Duodenal mucosa (tissue), 2 donors: ENCODE data around the gene ATG101.

Source experiments
- H3K27ac ChIP-seq: one replicate; pipeline ENCODE4 v1.7.0; 2013; ENCODE audit warnings: low read depth, low read length
- H3K27me3 ChIP-seq, 2 donors: one replicate each; pipeline ENCODE4 v1.7.0; 2013; ENCODE audit warnings: low read length in 2 of 2, control low read depth in 1 of 2; ENCODE audit not compliant: insufficient read depth in 2 of 2, control insufficient read depth in 1 of 2
- H3K36me3 ChIP-seq, 2 donors: one replicate each; pipeline ENCODE4 v1.7.0; 2013; ENCODE audit warnings: low read length in 2 of 2, control low read depth in 1 of 2; ENCODE audit not compliant: insufficient read depth in 2 of 2, control insufficient read depth in 1 of 2
- H3K4me1 ChIP-seq, 2 donors: one replicate each; pipeline ENCODE4 v1.7.0; 2013; ENCODE audit warnings: low read length in 2 of 2, control low read depth in 1 of 2; ENCODE audit not compliant: insufficient read depth in 2 of 2, control insufficient read depth in 1 of 2
- H3K4me3 ChIP-seq, 2 donors: one replicate each; pipeline ENCODE4 v1.7.0; 2013; ENCODE audit warnings: low read length in 2 of 2, low read depth in 1 of 2
- H3K9ac ChIP-seq, 2 donors: one replicate each; pipeline ENCODE4 v1.7.0; 2013; ENCODE audit warnings: low read length in 2 of 2, low read depth in 1 of 2
- H3K9me3 ChIP-seq, 2 donors: one replicate each; pipeline ENCODE4 v1.7.0; 2013; ENCODE audit warnings: low read length in 2 of 2, control low read depth in 1 of 2; ENCODE audit not compliant: control insufficient read depth in 1 of 2

The ATG101 gene

DNA sequence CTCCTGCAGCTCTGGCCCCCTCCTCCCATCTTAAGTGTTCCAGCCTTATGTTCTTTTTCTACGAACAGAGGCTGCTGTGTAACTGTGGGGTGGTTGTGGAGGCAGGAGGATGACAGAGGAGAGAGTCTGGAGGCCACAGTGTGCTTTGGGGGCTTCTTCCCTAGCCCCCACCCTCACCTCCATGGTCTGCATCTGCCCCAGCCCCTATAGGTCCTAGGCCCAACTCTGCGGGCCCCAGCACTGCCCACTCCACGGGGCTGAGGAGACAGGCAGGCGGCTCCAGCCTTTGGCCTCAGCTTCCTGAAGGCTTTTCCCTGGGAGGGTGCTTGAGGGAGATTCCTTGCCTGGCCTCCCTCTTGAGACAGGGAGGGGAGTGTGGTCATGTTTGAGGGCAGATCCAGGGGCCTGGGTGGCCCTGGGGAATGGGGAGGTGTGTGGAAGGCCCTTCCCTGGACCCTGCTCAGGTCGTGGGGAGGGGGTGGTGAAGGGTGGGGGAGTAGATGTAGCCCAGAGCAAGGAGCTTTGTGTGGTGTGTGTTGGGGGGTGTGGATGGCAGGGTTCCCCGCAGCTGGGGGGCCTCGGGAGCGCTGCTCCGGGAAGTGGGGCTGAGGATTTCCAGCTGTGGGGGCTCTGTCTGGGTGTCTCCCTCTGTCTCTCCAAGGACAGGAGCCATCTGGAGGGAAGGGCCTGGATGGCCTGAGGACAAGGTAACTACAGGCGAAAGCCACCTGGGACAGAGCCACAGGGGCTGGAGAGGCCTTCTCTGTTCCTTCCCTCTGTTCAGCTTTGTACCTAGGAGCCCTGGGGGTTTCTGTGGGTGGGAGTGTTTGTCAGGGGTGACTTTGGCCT, 10.8 kb downstream of the ATG101 start:
- H3K4me3 ChIP-seq, result peak overlapping the region in 1 of 2 donors; percentile 6
- H3K9ac ChIP-seq, result no peak overlapping the region
- peaks cover 15 to 17% of the 10 kb centered on the region in 2 donors for H3K4me1 ChIP-seq
- H3K9me3 ChIP-seq, result no peaks in the 10 kb centered on the region
- peaks cover 20 to 24% of the 10 kb centered on the region in 2 donors for H3K36me3 ChIP-seq
- no peaks in the 10 kb centered on the region for H3K27me3 ChIP-seq
- peak overlapping the region; percentile 39 for H3K27ac ChIP-seq

DNA sequence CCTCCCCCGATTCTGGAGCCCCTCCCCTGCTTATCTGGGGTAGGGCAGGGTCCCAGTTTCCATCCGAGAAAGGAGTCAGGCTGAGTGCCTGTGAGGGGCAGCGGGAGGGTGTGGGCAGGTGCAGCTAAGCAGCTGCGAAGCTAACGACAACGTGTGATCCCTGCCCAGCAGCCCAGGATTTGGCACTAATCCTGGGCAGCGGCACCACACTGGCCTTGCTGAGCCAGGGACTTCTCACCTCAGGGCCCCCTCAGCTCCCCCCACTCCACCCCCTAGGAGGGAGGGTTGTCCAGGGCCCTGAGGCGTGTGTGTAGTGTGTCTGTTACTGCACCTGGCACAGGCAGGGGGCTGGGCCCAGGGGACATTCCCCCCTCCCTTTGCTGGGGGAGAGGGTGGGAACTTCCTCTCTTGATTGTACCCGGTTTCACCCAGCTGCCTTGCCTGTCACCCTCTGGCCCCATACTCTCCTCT, 11.5 kb downstream of the ATG101 start:
- peaks cover 18% of the 10 kb centered on the region in 2 donors for H3K36me3 ChIP-seq
- no peak overlapping the region for H3K4me3 ChIP-seq
- peak overlapping the region in 1 of 2 donors; percentile 38 for H3K9ac ChIP-seq
- peak overlapping the region; percentile 39 for H3K27ac ChIP-seq
- no peaks in the 10 kb centered on the region for H3K9me3 ChIP-seq
- no peaks in the 10 kb centered on the region for H3K27me3 ChIP-seq
- peaks cover 15 to 17% of the 10 kb centered on the region in 2 donors for H3K4me1 ChIP-seq

GRCh38 chr12:52082026-52082668, 12.4 kb downstream of the ATG101 start:
- no peak overlapping the region for H3K4me3 ChIP-seq

GRCh38 chr12:52082669-52082987, 12.8 kb downstream of the ATG101 start:
- H3K36me3 ChIP-seq, result peaks cover 8% of the 10 kb centered on the region in 2 donors
- H3K4me1 ChIP-seq, result peaks cover 15 to 17% of the 10 kb centered on the region in 2 donors
- H3K9ac ChIP-seq, result peak overlapping the region in 1 of 2 donors; percentile 4
- no peak overlapping the region for H3K4me3 ChIP-seq
- peaks cover 0 to 2% of the 10 kb centered on the region in 2 donors for H3K27me3 ChIP-seq
- no peak overlapping the region for H3K27ac ChIP-seq
- no peaks in the 10 kb centered on the region for H3K9me3 ChIP-seq

More at GRCh38 chr12:52082026-52082668, 12.4 kb downstream of the ATG101 start:
- Histone ChIP-seq H3K4me1 (peaks cover 15 to 17% of the 10 kb centered on the region in 2 donors), H3K9ac (peak overlapping the region in 1 of 2 donors; percentile 4), H3K27me3 (peaks cover 0 to 2% of the 10 kb centered on the region in 2 donors), H3K36me3 (peaks cover 9 to 10% of the 10 kb centered on the region in 2 donors), H3K9me3 (no peaks in the 10 kb centered on the region), H3K27ac (no peak overlapping the region)

GRCh38 chr12:52082988-52083637, 13.3 kb downstream of the ATG101 start:
- Histone ChIP-seq H3K9me3 (no peaks in the 10 kb centered on the region), H3K36me3 (peaks cover 4 to 6% of the 10 kb centered on the region in 2 donors), H3K4me1 (peaks cover 15 to 17% of the 10 kb centered on the region in 2 donors), H3K27ac (no peak overlapping the region), H3K27me3 (peaks cover 0 to 2% of the 10 kb centered on the region in 2 donors), H3K4me3 (no peak overlapping the region), H3K9ac (no peak overlapping the region)

- peaks cover 0 to 5% of the 10 kb centered on the region in 2 donors for H3K27me3 ChIP-seq
- H3K36me3 ChIP-seq, result peaks cover 0 to 2% of the 10 kb centered on the region in 2 donors
- peaks cover 15 to 17% of the 10 kb centered on the region in 2 donors for H3K4me1 ChIP-seq
- no peaks in the 10 kb centered on the region for H3K9me3 ChIP-seq
- H3K27ac ChIP-seq, result no peak overlapping the region
- H3K9ac ChIP-seq, result no peak overlapping the region
- H3K4me3 ChIP-seq, result no peak overlapping the region
Measured at GRCh38 chr12:52083638-52083996, 13.8 kb downstream of the ATG101 start.

DNA sequence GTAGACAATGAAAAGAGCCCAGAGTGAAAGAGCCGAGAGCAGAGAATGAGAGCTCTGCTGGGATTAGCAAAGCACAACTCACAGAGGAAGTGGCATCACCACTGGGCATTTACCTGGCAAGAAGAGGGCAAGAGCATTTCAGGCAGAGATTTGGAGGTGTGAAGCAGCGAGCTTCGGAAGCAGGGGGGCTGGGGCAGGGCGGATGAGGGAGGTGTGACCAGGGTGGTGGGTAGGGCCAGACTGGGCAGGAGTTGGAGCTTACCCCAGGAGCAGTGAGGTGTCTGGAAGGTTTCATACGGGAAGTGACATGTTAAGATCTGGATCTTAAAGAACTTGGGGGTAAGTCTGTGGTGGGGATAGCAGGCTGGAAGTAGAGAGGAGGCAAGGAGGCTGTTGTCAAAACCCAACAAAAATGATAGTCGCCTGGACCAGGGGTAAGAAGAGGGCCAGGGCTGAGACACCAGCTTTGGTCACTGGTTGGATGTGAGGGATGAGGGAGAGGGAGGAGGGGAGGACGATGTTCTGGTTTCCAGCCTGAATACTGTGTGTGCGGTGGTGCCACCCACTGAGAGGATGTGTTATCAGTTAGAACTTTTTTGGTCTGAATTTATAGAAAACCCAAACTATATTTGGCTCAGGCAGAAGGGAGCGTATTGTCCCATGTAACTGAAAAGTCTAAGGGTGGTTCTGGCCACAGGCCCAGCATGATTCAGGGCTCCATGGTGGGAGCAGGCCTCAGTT, 14.9 kb downstream of the ATG101 start:
- H3K27ac ChIP-seq, result no peak overlapping the region
- H3K36me3 ChIP-seq, result no peaks in the 10 kb centered on the region
- H3K9me3 ChIP-seq, result no peaks in the 10 kb centered on the region
- peaks cover 0 to 12% of the 10 kb centered on the region in 2 donors for H3K27me3 ChIP-seq
- H3K9ac ChIP-seq, result no peak overlapping the region
- H3K4me1 ChIP-seq, result peaks cover 15 to 17% of the 10 kb centered on the region in 2 donors
- H3K4me3 ChIP-seq, result no peak overlapping the region

DNA sequence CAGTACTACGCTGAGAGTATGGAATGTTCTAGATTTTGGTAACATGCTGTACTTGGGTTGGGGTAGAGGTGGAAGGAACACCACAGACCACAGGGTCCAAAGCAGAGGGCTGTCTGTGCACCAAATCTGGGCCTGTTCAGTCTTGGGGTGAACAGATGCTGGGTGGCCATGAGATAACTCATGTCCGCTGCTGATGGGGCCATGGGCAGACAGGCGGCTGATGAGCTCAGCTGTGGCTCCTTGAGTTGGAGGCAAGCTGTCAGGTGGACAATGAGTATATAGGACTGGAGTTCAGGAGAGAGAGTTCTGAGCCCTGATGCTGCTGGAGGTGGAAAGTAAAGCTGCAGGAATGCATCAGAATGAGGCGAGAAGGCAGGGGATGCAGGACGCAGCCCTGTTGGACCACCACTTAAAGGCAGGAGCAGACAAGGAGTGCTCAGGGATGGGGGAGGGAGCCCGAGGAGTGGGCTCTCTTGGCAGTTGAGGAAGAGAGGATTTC, 16.0 kb downstream of the ATG101 start:
- Histone ChIP-seq H3K4me3 (no peak overlapping the region), H3K9me3 (no peaks in the 10 kb centered on the region), H3K9ac (no peak overlapping the region), H3K4me1 (peaks cover 14 to 17% of the 10 kb centered on the region in 2 donors), H3K27ac (no peak overlapping the region), H3K36me3 (no peaks in the 10 kb centered on the region), H3K27me3 (peaks cover 0 to 22% of the 10 kb centered on the region in 2 donors)

DNA sequence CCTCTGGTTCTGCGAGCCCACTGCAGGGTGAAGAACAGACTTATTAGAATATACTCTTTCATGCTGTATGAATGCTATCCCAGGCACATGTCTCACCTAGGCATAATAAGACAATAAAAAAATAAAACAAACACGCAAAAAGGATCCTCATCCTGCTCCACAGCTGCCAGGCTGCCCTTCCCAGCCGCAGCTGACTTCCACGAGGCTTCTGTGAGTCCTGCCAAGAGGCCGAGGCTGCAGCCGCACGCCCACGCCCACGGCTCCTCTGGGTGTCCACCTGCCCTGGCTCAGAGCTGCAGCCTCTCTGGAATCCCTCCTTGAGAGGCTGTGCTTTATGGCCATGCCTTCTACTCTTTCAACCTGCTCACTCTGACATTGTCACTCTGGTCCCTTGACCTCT, 16.6 kb downstream of the ATG101 start:
- H3K9me3 ChIP-seq, result no peaks in the 10 kb centered on the region
- H3K27ac ChIP-seq, result no peak overlapping the region
- H3K9ac ChIP-seq, result no peak overlapping the region
- H3K27me3 ChIP-seq, result peaks cover 0 to 23% of the 10 kb centered on the region in 2 donors
- H3K36me3 ChIP-seq, result no peaks in the 10 kb centered on the region
- peaks cover 8 to 15% of the 10 kb centered on the region in 2 donors for H3K4me1 ChIP-seq
- no peak overlapping the region for H3K4me3 ChIP-seq
